Karpas-422 (cell line): ENCODE measurements around the gene NUDT8. TPM values are rescaled to one million over a fixed set of nuclear protein-coding genes. Genes with fewer than 3 reads are reported as not detected.

ENCODE experiments used
- DNase-seq: peaks from one replicate; pipeline ENCODE4 v3.0.0-alpha.2; 2015
- H2AFZ ChIP-seq: fragments of 200-600 bp; sonication (generic); 2 replicates; pipeline ENCODE4 v1.6.1; 2014; ENCODE audit warnings: antibody characterized with exemption, low read length, mixed read lengths
- H3K27ac ChIP-seq: fragments of 200-600 bp; sonication (generic); 2 replicates; pipeline ENCODE4 v1.5.1; 2014; ENCODE audit warnings: mild to moderate bottlenecking, low read length, moderate library complexity
- H3K27me3 ChIP-seq: fragments of 200-600 bp; sonication (generic); 2 replicates; pipeline ENCODE4 v1.6.1; 2014; ENCODE audit warnings: low read length, mixed read lengths
- H3K36me3 ChIP-seq: fragments of 200-600 bp; sonication (generic); 2 replicates; pipeline ENCODE4 v1.6.1; 2014; ENCODE audit warnings: low read length, mixed read lengths; ENCODE audit not compliant: insufficient read depth
- H3K4me1 ChIP-seq: fragments of 200-600 bp; sonication (generic); 2 replicates; pipeline ENCODE4 v1.6.1; 2014; ENCODE audit warnings: mild to moderate bottlenecking, low read length, mixed read lengths
- H3K4me2 ChIP-seq: fragments of 200-600 bp; sonication (generic); 2 replicates; pipeline ENCODE4 v1.6.1; 2014; ENCODE audit warnings: low read length, low read depth, mild to moderate bottlenecking; ENCODE audit not compliant: poor library complexity, severe bottlenecking
- H3K4me3 ChIP-seq: fragments of 200-600 bp; sonication (generic); 2 replicates; pipeline ENCODE4 v1.5.1; 2014; ENCODE audit warnings: mild to moderate bottlenecking, antibody characterized with exemption, low read length, mixed read lengths
- H3K79me2 ChIP-seq: fragments of 200-600 bp; sonication (generic); 2 replicates; pipeline ENCODE4 v1.6.1; 2014; ENCODE audit warnings: mild to moderate bottlenecking, low read length, mixed read lengths
- H3K9ac ChIP-seq: fragments of 200-600 bp; sonication (generic); 2 replicates; pipeline ENCODE4 v1.6.0; 2014; ENCODE audit warnings: low read length
- H3K9me2 ChIP-seq: fragments of 200-600 bp; sonication (generic), shearing (Covaris generic); replicated peaks from 2 replicates; pipeline ENCODE4 v1.6.0; 2014; ENCODE audit warnings: mild to moderate bottlenecking, low read length, moderate library complexity; ENCODE audit not compliant: insufficient read depth
- H3K9me3 ChIP-seq: fragments of 300-700, 200-600 bp; sonication (generic); 2 replicates; pipeline ENCODE4 v1.6.1; 2014; ENCODE audit warnings: low read length, mixed read lengths
- H4K20me1 ChIP-seq: fragments of 200-600 bp; sonication (generic); 2 replicates; pipeline ENCODE4 v1.6.1; 2014; ENCODE audit warnings: mild to moderate bottlenecking, antibody characterized with exemption, low read length, low read depth; ENCODE audit not compliant: insufficient read depth
- total RNA-seq: library from RNA; depleted of rRNA; stranded (reverse); fragments of >200 nt; shearing (Covaris generic); gene quantifications from 2 replicates; pipeline ENCODE4 v1.2.3, GENCODE V29; 2014; ENCODE audit warnings: low replicate concordance

The NUDT8 gene
- total RNA-seq, 1 experiment from 2014 or later = 10.4 TPM

DNA sequence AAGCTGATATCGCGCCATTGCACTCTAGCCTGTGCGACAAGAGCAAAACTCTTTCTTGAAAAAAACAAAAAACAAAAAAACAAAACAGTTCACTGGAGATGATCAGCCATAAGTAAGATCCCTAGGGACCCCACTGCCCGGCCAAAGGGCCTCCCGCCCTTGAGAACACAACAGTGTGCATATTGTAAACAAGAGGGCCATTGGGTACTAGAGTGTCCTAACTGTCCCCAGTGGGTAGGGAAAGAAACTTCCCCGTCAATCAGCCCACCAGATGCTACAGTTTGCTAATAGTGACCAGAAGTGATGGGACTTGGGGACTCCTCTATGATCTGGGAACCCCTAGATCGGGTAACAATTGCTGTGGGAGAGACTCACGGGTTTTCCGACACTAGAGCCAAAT is 24.5 kb upstream of the NUDT8 start:
- H3K4me2 ChIP-seq = no peak overlapping the region
- peaks cover 29% of the 10 kb centered on the region for H3K4me1 ChIP-seq
- H3K9me2 ChIP-seq = no peaks in the 10 kb centered on the region
- H3K79me2 ChIP-seq = no peaks in the 10 kb centered on the region
- no peak overlapping the region for H3K27ac ChIP-seq
- H3K36me3 ChIP-seq = no peaks in the 10 kb centered on the region; the same call in 1 of the 2 replicates
- H3K9ac ChIP-seq = no peak overlapping the region
- H2AFZ ChIP-seq = no peak overlapping the region
- no peak for DNase-seq
- no peaks in the 10 kb centered on the region for H4K20me1 ChIP-seq
- peaks cover 14% of the 10 kb centered on the region for H3K9me3 ChIP-seq
- no peaks in the 10 kb centered on the region for H3K27me3 ChIP-seq
- no peak overlapping the region for H3K4me3 ChIP-seq

DNA sequence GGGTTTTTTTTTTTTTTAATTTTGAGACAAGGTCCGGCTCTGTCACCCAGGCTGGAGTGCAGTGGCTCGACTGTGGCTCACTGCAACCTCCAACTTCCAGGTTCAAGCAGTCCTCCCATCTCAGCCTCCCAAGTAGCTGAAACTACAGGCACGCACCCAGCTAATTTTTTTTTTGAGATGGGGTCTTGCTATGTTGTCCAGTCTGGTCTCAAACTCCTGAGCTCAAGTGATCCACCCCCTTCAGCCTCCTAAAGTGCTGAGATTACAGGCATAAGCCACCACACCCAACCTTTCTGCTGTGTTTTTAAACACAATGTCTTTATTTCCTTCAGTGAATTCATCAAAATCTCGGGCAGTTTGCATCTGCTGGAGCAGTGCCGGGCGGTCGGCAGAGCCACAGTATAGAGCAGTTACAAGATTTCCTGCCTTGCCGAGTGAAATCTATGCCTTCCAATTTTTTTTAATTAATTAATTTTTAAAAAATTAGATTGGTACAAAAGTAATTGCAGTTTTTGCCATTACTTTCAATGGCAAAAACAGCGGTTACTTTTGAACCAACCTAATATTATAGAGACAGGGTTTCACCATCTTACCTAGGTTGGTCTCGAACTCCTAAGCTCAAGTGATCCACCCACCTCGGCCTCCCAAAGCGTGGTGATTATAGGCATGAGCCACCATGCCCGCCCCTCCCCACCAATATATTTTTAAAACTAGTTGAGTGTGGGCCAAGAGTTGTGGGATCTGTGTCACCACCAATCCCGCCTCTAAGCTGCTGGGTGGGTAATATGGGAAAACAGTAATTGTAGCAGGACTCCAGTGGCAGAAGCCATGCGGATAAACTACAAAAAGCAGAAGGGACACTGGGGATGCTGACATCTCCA is 23.5 kb upstream of the NUDT8 start:
- H3K27me3 ChIP-seq = no peaks in the 10 kb centered on the region
- peaks cover 31% of the 10 kb centered on the region for H3K4me1 ChIP-seq
- no peak for DNase-seq
- no peak overlapping the region for H2AFZ ChIP-seq
- peaks cover 14% of the 10 kb centered on the region for H3K9me3 ChIP-seq
- no peak overlapping the region for H3K4me3 ChIP-seq
- H3K36me3 ChIP-seq = no peaks in the 10 kb centered on the region; the same call in 1 of the 2 replicates
- H3K79me2 ChIP-seq = no peaks in the 10 kb centered on the region
- H3K27ac ChIP-seq = no peak overlapping the region
- no peak overlapping the region for H3K9ac ChIP-seq
- no peak overlapping the region for H3K4me2 ChIP-seq
- no peaks in the 10 kb centered on the region for H4K20me1 ChIP-seq
- H3K9me2 ChIP-seq = no peaks in the 10 kb centered on the region

DNA sequence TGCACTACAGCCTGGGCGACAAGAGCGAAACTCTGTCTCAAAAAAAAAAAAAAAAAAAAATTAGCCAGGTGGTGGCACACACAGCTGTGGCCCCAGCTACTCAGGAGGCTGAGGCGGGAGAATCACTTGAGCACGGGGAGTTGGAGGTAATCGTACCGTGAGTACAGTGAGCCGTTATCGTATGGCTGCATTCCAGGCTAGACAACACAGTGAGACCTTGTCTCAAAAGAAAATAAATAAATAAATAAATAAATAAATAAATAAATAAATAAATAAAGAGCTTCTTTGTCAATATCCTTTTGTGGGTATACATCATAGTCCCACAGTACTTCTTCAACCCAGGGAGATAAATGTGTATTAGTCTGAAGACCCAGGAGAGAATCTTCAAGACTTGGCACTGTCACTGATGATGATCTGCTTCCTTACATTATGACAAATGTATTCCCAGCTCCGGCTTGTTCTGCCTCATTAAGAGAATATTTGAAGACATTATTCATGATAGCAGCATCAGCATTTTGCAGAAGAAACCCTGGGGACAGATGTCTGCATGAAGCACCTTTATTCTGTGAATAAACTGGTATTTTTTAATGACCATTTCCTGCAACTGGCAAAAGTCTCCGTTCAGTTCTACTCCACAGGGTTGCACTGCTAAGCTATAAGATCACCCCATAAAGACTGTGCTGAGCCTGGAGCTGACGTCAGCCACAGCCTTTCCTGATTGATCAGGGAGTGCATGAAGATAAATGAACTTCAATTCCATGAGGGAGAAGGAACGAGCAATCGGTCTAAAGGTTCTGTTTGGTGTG is 22.4 kb upstream of the NUDT8 start:
- no peak for DNase-seq
- Histone ChIP-seq H3K79me2 (no peaks in the 10 kb centered on the region), H3K9me2 (no peaks in the 10 kb centered on the region), H2AFZ (no peak overlapping the region), H3K4me2 (no peak overlapping the region), H3K9me3 (peaks cover 14% of the 10 kb centered on the region), H3K27ac (no peak overlapping the region), H3K4me1 (peaks cover 42% of the 10 kb centered on the region), H4K20me1 (no peaks in the 10 kb centered on the region), H3K9ac (no peak overlapping the region), H3K4me3 (no peak overlapping the region), H3K27me3 (no peaks in the 10 kb centered on the region), H3K36me3 (no peaks in the 10 kb centered on the region; the same call in 1 of the 2 replicates)

DNA sequence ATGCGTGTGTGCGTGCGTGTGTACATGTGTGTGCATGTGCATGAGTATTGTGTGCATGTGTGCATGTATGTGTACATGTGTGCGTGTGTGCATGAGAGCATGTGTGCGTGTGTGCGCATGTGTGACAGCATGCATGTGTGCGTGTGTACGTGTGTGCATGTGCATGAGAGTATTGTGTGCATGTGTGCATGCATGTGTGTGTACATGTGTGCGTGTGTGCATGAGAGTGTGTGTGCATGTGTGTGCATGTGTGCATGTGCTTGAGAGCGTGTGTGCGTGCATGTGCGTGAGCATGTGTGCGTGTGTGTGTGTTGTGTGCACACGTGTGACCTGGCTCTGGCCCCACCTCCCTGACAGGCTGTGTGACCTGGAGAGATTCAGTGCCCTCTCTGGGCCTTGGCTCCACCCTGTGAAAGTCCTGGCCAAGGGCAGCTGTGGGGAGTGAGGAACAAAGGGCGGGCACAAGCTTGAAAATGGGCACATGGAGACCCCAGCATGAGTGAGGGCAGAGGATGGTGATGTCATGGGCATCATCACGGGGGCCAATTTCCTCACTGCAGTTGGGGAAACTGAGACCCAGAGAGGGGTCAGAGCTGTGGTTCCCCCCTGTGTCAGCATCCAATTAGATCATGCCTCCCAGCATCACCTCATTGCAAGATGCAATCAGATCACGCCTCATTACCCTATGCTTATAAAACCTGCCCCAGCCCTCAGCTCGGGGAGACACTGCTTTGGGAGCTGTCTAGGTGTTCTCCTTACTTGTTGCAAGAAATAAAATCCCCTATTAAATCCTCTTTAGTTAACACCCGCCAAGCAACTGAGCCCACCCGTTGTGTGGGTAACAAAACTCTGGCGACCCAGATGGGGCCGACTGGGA is 20.1 kb upstream of the NUDT8 start:
- no peaks in the 10 kb centered on the region for H3K9me3 ChIP-seq
- no peaks in the 10 kb centered on the region for H3K27me3 ChIP-seq
- H3K4me1 ChIP-seq = peaks cover 63% of the 10 kb centered on the region
- H3K4me2 ChIP-seq = peak overlapping the region; percentile 82
- 0 out of 2 replicates have a peak overlapping the region, but pooled peaks have one; percentile 44 for H2AFZ ChIP-seq
- H3K36me3 ChIP-seq = no peaks in the 10 kb centered on the region
- peak overlapping the region; percentile 69 for H3K4me3 ChIP-seq
- H3K27ac ChIP-seq = peak overlapping the region; percentile 95
- no peaks in the 10 kb centered on the region for H3K9me2 ChIP-seq
- H3K79me2 ChIP-seq = no peaks in the 10 kb centered on the region
- H3K9ac ChIP-seq = peak overlapping the region; percentile 78
- H4K20me1 ChIP-seq = no peaks in the 10 kb centered on the region
- DNase-seq = peak; percentile 91

DNA sequence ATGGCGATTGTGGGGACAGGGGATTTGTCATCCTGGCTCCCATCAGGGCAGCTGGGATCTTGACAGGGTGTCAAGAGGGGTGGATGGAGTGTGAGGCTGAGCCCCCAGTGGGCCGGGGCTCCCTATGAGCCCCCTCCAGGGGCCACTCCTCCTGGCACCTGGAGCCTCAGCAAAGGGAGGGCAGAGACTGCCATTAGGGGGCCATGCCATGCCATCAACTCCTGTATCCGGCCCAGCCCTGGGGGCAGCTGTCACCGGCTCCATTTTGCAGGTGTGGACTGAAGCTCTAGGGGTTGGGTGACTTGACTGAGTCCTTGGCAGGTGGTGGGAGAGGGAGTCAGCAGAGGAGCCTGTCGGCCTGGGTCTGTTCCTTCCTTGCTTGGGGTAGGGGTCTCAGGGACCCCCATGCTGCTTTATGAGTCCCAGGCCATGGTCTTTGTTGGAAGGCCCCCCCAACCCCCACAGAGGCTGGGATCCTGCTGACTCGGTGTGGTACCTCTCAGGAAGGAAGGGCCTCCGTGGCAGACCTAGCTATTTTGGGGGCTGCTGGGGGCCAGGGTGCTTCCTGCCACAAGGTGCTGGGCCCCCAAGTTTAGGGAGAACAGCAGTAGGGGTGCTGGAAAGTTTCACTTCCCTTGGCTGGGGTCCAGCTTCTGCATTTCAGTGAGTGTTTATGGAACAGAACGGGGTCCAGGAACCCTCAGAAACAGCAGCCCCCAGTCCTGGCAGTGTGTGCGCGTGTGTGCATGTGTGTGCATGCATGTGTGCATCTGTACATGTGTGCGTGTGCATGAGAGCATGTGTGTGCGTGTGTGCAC is 19.3 kb upstream of the NUDT8 start:
- peak overlapping the region; percentile 95 for H3K27ac ChIP-seq
- no peaks in the 10 kb centered on the region; the same call in 1 of the 2 replicates for H3K27me3 ChIP-seq
- H2AFZ ChIP-seq = no peak overlapping the region
- H3K79me2 ChIP-seq = no peaks in the 10 kb centered on the region
- DNase-seq = peak; percentile 96
- no peaks in the 10 kb centered on the region for H4K20me1 ChIP-seq
- peak overlapping the region; percentile 60 for H3K9ac ChIP-seq
- H3K36me3 ChIP-seq = no peaks in the 10 kb centered on the region
- peaks cover 63% of the 10 kb centered on the region for H3K4me1 ChIP-seq
- no peaks in the 10 kb centered on the region for H3K9me2 ChIP-seq
- H3K9me3 ChIP-seq = peaks cover 3% of the 10 kb centered on the region; the same call in 1 of the 2 replicates
- peak overlapping the region; percentile 82 for H3K4me2 ChIP-seq
- peak overlapping the region; percentile 69; the same call in 1 of the 2 replicates for H3K4me3 ChIP-seq

DNA sequence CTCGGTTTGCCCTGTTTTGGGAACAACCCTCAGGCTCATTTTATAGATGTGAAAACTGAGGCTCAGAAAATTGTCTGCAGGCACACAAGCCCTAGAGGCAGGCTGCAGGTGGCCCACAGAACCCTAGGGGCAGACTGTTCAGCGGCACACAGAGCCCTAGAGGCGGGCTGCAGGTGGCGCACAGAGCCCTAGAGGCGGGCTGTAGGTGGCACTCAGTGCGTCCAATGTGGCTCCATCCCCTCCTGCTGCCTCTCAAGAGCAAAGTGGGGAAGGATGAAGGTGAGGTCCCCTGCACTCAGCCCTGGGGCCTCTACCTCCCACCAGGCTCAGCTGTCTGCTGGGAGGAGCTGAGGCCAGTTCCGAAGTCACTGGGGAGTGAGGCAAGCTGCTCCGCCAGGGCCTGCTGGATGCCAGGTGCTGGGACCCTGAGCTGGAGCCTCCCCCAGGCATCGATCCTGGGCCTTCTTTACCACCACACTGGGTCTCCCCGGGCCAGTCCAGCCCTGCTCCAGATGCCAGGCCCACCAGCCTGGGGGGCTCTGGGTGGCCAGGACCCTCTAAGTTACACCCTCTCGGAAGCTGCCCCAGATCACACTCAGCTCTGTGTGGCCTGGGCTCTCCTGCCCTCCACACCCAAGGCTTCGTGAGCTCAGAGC is 18.5 kb upstream of the NUDT8 start:
- H3K36me3 ChIP-seq = no peaks in the 10 kb centered on the region
- no peaks in the 10 kb centered on the region for H3K79me2 ChIP-seq
- H4K20me1 ChIP-seq = no peaks in the 10 kb centered on the region
- no peak overlapping the region; the same call in 1 of the 2 replicates for H2AFZ ChIP-seq
- H3K27me3 ChIP-seq = no peaks in the 10 kb centered on the region; the same call in 1 of the 2 replicates
- H3K4me3 ChIP-seq = peak overlapping the region; percentile 69; the same call in 1 of the 2 replicates
- peaks cover 63% of the 10 kb centered on the region for H3K4me1 ChIP-seq
- DNase-seq = peak; percentile 96
- peak overlapping the region; percentile 95 for H3K27ac ChIP-seq
- H3K9ac ChIP-seq = peak overlapping the region; percentile 60
- H3K9me2 ChIP-seq = no peaks in the 10 kb centered on the region
- peaks cover 4% of the 10 kb centered on the region; the same call in 1 of the 2 replicates for H3K9me3 ChIP-seq
- peak overlapping the region; percentile 82 for H3K4me2 ChIP-seq

DNA sequence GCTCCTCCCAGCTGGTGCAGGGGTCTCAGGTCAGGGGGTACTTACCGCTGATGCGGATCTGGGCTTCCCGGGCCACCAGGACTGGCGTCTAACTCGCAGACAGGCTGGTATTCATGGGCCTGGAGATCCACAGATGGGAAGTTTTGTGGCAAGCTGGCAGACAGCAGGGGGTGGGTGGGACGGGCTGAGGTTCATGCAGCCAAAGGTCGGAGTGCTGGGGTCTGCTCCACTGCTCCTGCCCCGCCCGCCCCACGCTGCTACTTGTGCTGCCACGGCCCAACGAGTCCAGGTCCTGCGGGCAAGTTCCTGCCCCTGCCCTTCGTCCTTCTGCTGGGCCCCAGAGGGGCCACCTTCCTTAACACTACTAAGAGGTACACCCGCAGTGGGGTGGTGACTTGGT is 17.7 kb upstream of the NUDT8 start:
- Histone ChIP-seq H3K9ac (no peak overlapping the region), H3K4me3 (no peak overlapping the region), H3K79me2 (no peaks in the 10 kb centered on the region), H3K9me3 (peaks cover 4% of the 10 kb centered on the region; the same call in 1 of the 2 replicates), H3K9me2 (no peaks in the 10 kb centered on the region), H3K27me3 (no peaks in the 10 kb centered on the region; the same call in 1 of the 2 replicates), H3K36me3 (no peaks in the 10 kb centered on the region), H4K20me1 (no peaks in the 10 kb centered on the region), H3K4me2 (peak overlapping the region; percentile 82), H3K27ac (peak overlapping the region; percentile 95), H3K4me1 (peaks cover 63% of the 10 kb centered on the region), H2AFZ (no peak overlapping the region)
- no peak for DNase-seq
